Measurements from ENCODE around the gene RNF150.
A peak's percentile ranks its signal among the peaks of the same experiment; 100 is the strongest.
"Not testable (repeated sequence)": the region's sequence is repeated elsewhere in the genome, so short reads cannot be mapped to it uniquely, and the experiment has no call there.

RNF150 gene

GRCh38 chr4:141133146-141133998 is at the start of gene RNF150:
TSS of gene RNF150 (minus strand) at chr4:141133469.
- peak; percentile 57 for DNase-seq

GRCh38 chr4:141180991-141181761 is 47.9 kb upstream of the RNF150 start:
- no peak for DNase-seq

- no peak for DNase-seq
Measured at GRCh38 chr4:141179474-141180373, 46.5 kb upstream of the RNF150 start.

GRCh38 chr4:141177171-141177570 is 43.9 kb upstream of the RNF150 start:
- no peak for DNase-seq

GRCh38 chr4:141174457-141174856 is 41.2 kb upstream of the RNF150 start:
- DNase-seq = no peak

GRCh38 chr4:141170671-141171070 is 37.4 kb upstream of the RNF150 start:
- DNase-seq = no peak

GRCh38 chr4:141169391-141169790 is 36.1 kb upstream of the RNF150 start:
- DNase-seq = no peak

GRCh38 chr4:141165001-141165400 is 31.7 kb upstream of the RNF150 start:
- DNase-seq = not testable (repeated sequence)

GRCh38 chr4:141159027-141159426 is 25.8 kb upstream of the RNF150 start:
- DNase-seq = no peak

GRCh38 chr4:141158219-141158618 is 24.9 kb upstream of the RNF150 start:
- no peak for DNase-seq

GRCh38 chr4:141155586-141155985 is 22.3 kb upstream of the RNF150 start:
- DNase-seq = no peak

- no peak for DNase-seq
Measured at GRCh38 chr4:141154725-141155124, 21.5 kb upstream of the RNF150 start.

GRCh38 chr4:141153751-141154510 is 20.7 kb upstream of the RNF150 start:
- DNase-seq = no peak

- no peak for DNase-seq
Measured at GRCh38 chr4:141144207-141144606, 10.9 kb upstream of the RNF150 start.

GRCh38 chr4:141142423-141142822 is 9.2 kb upstream of the RNF150 start:
- no peak for DNase-seq

GRCh38 chr4:141140391-141141200 is 7.3 kb upstream of the RNF150 start:
- DNase-seq = no peak

- DNase-seq = no peak
Measured at GRCh38 chr4:141133999-141134995, 1.0 kb upstream of the RNF150 start.

- no peak for DNase-seq
Measured at GRCh38 chr4:141132709-141133145, 542 bp downstream of the RNF150 start.

- DNase-seq = no peak
Measured at GRCh38 chr4:141132072-141132708, 1.1 kb downstream of the RNF150 start.

- no peak for DNase-seq
Measured at GRCh38 chr4:141131723-141132071, 1.6 kb downstream of the RNF150 start.
